HG02571 (cell line): ENCODE measurements around the gene DNHD1.

Experiments
- ATAC-seq: cut with Tn5 transposase; IDR thresholded peaks from one replicate; pipeline ENCODE4 v1.9.1; 2021; ENCODE audit warnings: mild to moderate bottlenecking, moderate library complexity; ENCODE audit not compliant: unreplicated experiment

DNHD1 gene, protein sequence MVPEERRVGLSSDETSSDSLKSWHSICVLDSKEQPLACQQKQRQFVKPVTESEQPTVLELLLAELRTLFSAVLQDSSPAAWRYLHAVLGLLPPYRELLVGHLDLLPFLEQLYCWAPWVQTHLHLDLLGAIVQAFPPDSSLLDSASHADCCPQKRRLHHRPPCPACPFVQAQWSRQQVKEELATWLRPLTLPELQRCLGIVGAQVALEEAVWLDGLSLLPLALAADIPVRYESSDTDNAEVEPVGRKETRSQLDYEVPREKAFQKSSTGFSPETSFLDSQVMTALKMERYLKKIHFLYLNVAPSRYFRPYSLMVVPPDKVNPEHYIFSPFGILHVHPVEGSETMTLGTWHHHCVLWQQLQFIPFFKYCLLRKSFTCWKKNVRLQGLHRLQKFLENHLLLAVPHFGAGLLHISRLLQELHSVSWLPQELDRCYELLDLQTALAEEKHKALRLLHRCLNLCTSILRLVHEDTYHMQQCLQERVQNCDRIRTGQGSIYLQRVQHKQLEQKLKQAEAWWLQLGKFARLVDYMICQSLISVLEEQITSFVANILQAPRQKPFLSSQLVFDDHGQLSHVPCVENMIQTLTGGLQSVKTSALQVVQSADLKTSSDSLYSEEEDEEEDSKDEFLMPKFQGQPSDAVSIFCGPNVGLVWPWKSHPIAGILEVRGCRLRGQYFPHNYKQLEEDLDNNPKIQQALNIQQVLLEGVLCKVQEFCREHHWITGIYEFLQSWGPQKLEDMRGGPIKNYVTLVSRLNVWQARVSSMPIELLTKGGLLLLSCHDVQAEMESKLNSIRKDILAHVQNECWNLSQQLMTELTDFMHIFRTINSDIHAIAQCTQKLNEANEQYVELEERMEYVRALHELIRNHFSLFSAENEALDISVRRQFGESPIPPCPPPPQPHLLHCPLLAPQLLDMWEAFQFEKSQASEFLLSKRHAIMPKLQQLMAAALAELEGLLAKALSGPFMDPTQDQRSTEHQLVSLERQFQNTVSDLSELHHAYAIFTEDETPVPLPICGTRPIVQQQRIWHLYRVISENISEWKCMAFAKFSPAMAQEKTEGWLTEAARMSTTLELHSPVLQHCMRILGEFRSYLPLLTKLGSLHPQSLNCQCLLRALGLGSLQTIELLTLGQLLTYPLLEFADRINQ (N-terminal part only)

DNA sequence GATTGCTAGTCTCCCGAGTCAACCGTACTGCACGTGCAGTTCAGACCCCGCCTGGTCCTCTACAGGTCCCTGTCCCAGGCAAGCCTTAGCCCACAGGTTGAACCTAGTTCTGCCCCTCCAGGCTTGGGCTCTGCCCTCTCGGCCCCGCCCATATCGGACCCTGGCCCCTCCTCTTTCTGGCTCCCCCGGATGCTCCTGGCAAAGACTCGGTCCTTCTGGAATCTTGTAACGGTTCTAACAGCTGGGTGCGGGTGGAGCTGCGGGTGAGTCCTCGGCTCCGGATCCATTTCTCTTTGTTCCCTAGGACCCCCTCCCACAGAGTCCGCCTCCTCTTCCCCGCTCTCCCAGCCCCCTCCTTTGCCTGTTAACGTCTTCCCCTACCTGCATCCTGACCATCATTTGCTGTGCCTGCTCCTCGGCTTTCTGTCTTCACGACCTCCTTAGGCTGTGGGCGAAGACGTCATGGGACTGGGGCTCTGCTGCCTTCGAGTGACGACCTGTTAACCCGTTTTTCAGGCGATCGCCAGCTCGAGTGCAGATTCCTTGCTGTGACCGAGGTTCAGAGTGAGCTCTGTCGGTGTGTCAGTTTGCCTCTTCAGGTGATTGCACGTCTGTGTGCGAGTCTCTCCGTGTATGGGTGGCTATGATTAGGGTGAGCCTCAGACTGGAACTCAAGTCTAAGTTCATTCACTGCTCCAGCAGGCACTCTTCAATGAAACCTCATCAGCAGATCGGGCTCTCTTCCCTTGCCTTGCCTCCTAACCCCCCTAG lies at the start of gene DNHD1:
DNHD1 (plus strand) TSS at position 212 of the 771 bp plus-strand sequence. CDS start 936 bp downstream, outside the sequence.
- no peak for ATAC-seq

- ATAC-seq: no peak
Observed at GRCh38 chr11:6448574-6448973, 48.5 kb upstream of the DNHD1 start.

GRCh38 chr11:6452219-6452618 lies 44.9 kb upstream of the DNHD1 start:
- no peak for ATAC-seq

- ATAC-seq: no peak
Observed at GRCh38 chr11:6453152-6453551, 43.9 kb upstream of the DNHD1 start.

- no peak for ATAC-seq
Observed at GRCh38 chr11:6455070-6455469, 42.0 kb upstream of the DNHD1 start.

DNA sequence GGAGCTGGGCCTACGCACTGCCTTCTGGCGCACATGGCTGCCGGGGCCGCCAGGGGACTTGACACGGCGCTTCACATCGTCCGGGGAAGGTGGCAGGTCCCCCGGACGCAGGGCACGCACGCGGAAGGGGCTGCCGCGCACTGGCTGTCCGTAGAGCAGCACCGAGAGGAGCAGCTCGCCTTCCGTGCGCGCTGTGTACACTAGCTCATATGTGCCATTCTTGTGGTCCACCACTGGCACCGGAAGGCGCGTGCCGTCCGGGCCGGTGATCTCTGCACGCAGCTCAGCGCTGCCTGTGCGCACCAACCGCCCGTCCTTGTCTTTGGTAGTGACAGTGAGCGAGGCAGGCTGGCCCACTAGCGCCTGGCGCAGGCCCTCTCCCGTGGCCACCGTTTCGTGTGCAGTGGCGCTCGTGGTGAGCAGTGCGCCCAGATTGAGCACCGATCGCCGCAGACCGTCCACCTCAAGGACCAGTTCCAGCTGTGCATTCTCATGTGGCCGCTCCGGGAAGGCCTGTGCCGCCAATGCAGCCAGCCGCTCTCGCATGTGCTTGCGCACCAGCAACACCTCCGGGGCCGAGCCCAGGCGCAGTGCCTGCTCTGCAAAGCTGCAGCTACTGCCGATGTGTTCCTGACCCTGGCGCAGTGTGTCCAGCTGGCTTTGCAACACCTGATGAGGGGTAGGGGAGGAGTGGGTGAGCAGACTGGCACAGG lies 40.6 kb upstream of the DNHD1 start:
- no peak for ATAC-seq

DNA sequence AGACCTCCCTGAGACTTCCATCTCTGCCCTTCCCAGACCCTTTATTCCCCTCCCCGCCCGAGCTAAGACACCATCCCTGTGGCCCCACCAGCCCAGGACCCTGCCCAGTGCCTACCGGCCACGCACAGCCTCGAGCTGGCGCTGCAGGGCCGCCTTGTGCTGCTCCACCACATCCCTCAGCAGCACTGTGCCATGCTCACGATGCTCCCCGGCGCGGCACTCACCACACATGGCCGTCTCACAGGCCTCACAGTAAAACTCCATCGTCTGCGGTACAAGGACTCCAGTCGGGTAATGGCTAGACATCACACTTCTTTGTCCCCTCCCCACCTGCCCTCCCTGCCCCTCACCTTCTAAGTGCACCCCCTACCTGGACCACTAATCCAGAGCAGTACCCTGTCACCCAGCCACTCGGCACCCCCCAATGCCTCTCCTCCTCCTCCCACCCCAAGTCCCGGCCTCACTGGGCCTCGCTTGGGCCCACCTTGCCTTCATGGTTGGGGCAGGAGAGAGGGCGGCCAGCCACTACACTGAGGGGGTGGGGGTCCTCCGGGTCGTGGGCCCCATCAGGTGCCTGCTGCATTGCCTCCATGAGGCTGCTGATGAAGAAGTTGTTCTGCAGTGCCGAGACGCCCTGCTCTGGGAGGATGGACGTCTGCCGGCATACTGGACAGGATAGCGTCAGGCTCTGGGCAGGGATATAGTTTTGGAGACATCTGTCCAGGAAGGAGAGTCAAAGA lies 39.3 kb upstream of the DNHD1 start:
- ATAC-seq: no peak

GRCh38 chr11:6458352-6459098 lies 38.6 kb upstream of the DNHD1 start:
- ATAC-seq: no peak

DNA sequence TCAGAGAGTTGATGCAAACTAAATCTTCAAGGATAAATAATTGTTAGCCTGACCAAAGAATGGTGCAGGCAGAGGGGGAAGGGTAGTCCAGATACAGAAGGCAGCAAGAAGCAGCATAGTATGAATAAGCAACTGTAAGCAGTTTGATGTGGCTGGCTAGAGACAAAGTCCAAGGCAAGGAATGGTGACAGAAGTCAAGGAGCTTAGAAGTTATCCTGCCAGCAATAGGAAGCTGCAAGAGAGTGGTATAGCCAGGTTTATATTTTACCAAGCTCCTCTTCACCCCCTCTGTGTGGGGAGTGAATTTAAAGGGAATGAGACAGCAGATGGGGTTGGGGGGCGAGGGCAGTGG lies 38.0 kb upstream of the DNHD1 start:
- ATAC-seq: no peak

DNA sequence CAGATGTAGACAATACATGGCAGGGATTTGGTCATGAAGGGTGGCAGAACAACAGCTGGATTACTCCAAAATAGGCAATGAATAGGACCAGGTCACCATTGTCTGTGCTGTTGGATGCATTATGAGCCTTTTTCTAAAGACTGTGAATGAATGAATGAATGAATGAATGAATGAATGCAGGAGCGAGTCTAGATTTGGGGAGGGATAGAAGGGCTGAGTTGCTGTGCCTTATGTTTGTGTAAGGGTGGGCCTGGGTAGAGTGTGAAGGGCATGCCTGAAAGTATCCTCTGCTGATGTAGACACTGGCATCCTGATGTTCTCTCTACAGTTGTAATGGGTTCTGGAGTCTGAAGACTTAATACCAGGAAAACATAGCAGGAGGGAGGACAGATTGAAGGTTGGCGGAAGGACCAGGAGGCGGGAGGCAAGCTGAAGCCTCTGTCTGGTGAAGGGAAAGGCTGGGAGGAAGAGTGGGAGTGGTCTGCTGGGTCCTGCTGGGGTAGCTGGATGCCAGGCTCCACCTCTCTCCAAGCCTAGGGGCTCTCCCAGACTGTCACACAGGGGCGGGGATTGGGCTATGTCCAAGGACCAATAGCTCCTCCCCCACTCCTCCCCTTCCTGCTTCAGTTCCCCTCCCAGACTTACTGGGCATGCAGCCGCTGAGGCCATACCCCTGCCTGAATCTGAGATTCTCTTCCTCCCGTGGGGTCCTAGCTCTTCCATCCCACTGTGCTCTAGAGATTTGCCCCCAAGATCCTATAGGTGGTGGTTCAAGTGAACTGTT lies 28.2 kb upstream of the DNHD1 start:
- peak; percentile 38 for ATAC-seq

DNA sequence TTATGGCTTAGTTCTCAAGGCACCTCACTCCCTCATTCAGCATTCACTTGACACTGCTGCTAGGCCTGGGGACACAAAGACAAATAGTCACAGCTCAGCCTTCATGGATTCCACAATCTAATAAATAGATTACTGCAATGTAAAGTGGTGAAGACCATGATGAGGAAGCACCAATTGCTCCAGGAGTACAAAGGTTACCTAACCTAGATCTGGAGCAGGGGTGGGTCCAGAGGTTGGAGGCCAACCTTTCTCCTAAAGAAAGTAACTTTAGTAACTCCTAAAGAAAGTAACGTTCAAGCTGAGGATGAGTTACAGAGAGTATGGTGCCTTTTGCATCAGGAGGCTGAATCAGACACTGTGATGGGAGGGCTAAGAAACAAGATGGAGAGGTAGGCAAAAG lies 27.5 kb upstream of the DNHD1 start:
- no peak for ATAC-seq

DNA sequence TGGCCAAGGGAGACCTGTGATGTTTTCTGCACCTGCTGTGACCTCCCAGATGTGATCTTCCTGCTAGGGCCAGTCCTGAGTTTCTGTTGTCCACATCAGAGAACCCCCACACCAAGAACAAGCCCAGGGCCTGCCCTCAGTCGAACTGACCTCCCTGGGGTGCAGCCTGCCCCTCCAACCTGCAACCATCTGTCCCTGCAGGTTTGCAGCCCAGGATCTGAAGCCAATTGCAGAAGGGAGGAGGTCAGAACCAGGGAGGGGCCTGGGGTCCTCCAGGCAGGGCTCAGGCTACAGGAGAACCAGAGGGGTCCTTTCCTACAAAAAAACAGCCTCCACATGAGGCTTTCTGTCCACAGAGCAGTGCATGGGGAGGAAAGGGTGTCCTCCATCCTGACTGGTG lies 24.1 kb upstream of the DNHD1 start:
- no peak for ATAC-seq

DNA sequence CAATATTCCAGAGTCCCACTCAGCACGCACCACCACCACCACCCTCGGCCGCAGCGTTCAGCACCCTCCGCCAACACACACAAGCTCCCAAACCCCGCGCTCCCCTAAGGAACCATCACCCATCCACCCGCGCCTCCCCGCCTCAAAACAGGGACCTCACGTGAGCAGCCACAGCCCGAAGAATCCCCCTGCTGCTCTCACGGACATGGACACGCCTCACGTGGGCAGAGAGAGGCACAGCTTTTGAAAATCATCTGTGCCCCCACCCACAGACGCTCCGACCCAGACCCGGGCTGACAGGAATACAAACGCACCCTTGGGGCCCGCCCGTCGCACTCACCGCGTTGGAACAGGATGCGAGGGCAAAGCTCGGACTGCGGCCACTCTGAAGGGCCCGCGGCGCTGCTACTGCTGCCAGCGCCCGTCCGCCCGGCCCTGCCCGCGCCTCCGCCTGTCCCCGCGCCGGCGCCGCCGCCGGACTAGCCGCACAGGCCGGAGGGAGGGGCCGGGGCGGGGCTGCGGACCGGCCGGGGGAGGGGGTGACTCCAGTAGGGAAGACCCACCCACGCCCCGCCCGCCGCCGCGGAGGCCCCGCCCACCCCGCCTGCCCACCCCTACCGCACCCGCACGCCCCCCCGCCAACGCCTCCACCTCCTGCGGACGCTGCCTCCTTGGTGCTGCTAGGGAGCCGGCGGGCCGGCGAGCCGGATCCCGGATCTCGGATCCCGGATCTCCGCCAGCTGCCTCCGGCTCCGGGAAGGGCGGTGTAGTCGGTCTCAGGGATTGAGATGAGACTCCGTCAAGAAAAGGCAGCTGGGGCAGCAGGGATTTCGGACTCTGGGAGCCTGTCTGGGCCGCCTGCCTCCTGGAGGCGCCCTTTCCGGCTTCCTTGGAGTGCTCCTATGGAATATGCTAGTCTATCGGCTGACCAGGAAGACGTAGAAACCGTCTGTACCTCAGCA lies 23.3 kb upstream of the DNHD1 start, which contains the start of gene TRIM3:
TRIM3 (minus strand) TSS at position 491 of the 962 bp plus-strand sequence. CDS start 8,246 bp downstream, outside the sequence.
- ATAC-seq: peak; percentile 70

DNA sequence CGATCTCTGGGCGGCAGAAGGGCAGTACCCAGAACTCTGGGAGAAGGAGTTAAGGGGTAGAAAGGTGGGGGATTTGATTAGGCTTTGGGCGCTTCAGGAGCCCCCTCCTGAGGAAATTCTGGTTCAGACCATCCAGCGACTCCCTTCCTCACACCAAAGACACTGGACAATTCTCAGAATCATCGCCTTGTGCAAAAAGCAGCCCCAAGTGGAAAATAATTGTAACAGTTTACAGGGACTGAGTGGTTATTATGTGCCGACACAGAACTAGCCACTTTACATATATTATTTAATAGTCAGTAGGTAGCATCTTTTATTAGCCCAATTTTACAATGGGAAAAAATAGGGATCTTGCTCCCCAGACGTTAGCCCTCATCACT lies 22.7 kb upstream of the DNHD1 start:
- ATAC-seq: no peak

- no peak for ATAC-seq
Observed at GRCh38 chr11:6474806-6475500, 22.1 kb upstream of the DNHD1 start.

DNA sequence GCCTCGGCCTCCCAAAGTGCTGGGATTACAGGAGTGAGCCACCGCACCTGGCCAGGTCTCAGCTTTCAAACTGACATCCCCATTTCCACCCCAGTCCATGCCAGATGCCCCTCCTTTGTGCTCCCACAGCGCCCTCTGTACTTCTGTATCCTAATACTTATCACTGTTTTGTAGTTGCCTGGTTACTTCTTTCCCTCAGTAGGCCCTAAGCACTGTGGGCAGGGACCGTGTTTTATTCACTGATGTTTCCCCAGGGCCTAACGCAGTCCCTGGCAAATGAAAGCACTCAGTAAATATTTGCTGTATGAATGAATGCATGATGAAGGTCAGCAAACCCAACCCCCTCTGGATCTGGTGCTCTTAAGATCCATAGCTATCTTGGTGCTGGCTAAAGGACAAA lies 21.1 kb upstream of the DNHD1 start:
- no peak for ATAC-seq
